Activated CD4-positive, alpha-beta T cell treated with anti-CD3 and anti-CD28 coated beads for 48 hours (primary cell): Measurements from ENCODE around the gene PSMD4.
"Not testable (repeated sequence)": the region's sequence is repeated elsewhere in the genome, so short reads cannot be mapped to it uniquely, and the experiment has no call there.

Experiments
- DNase-seq: peaks from one replicate; pipeline ENCODE4 v3.0.0-alpha.2; 2020

Gene PSMD4

DNA sequence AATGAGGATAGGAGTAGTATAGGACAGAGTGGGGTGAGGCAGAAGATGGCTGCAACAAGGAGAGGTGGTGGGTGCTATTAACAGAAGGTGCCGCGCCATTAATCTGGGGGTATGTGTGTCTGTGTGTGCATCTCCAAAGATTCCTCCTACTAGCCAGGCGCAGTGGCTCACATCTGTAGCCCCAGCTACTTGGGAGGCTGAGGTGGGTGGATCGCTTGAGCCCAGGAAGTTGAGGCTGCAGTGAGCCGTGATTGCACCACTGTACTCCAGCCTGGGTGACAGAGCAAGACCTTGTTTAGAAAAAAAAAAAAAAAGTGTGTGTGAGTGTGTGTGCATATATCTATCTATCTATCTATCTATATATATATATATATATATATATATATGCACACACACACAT, 20.8 kb downstream of the PSMD4 start:
- not testable (repeated sequence) for DNase-seq

DNA sequence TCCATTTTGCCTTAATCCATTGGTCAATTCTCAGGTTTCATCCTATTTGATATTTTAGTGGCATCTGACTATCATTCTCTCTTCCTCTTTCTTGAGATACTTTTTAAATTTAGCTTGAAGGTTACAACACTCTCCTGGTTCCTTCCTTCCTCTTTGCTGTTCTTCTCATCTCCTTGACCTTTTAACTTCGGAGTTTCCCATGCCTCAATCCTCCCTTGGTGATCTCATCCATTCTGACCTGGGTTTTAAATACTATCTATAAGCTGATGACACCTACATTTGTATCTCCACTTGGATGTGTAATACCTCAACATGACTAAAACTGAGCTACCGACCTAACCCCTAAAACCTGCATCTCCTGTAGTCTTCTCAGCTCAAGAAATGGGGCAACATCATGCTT, 22.7 kb downstream of the PSMD4 start:
- no peak for DNase-seq

DNA sequence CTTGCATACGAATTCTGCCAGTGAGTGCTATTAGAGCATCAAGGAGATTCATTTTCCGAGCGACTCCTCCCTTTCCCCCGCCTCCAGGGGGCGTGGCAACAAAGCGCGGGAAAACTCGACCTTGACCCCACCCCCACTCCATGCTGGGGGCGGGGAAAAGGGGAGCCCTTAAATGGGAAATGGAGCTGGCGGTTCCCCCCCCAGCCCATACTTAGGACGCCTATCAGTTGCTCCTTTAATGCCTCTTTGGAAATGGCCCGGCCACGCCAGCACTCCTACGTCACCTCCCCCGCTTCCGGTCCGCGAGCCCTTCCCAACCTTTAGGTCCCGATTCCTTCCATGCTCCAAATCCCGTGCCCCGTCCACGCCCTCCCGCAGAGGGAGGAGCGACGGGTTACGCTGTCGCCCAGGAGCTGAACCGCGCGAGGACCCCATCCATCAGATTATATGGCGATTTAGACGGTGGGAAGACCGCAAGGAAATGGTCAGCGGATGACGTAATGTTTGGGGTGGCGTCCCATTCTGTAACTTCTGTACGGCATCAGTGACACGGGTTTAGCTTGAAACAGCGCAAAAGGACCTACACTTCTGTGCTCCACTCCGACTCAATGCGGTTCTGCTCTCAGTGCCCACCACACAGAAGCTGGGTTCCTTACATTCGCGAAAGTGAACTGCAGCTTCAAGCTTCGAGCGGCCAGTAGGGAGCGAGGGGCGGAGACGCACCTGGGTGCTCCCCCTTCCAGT, 26.9 kb downstream of the PSMD4 start:
- DNase-seq = peak; percentile 98

DNA sequence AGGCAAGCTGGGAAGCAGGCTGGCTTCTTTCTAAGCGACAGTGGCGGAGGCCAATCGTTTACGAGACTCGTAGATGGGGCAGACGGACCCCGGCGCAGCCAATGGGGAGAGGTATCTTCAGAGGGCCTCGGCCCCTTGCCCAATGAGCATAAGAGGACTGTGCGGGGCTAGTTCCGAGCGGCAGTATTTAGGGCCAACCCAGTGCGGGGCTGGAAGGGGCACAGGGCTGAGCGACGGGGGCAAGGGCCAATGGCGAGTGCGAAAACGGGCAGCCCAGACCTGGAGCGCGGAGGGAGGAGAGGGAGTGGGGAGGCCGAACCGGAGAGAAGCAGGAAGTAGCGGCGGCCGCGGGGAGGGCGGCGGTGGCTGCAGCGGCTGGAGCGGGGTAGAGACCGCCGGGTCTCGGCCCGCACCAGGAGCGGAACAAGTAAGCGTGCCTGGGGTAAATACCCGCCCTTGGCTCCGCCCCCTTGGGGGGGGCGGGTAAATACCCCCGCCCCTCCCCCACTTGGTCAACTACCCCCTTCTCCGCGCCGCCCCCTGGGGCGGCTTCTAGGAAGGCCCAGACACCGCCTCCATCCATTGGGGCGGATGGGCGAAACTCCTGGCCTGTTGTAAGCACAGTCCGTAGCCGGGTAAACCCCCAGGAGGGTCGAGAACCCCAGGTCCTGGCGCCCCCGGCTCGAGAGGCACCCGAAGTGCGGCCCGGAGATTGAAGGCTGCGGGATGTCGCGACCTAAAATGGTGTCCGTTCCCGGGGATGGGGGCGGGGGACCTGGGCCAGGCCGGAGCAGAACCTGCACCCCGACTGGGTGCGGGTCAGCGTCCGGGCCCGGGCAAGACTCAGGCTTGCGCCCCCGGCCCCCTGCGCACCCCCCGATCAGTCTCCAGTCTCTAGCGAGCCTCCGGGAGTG, 27.7 kb downstream of the PSMD4 start, which contains the start of gene ZNF687:
TSS of gene ZNF687 (plus strand) at position 331 of the 914 bp plus-strand sequence. CDS start 3,993 bp downstream, outside the sequence.
- peak; percentile 99 for DNase-seq

DNA sequence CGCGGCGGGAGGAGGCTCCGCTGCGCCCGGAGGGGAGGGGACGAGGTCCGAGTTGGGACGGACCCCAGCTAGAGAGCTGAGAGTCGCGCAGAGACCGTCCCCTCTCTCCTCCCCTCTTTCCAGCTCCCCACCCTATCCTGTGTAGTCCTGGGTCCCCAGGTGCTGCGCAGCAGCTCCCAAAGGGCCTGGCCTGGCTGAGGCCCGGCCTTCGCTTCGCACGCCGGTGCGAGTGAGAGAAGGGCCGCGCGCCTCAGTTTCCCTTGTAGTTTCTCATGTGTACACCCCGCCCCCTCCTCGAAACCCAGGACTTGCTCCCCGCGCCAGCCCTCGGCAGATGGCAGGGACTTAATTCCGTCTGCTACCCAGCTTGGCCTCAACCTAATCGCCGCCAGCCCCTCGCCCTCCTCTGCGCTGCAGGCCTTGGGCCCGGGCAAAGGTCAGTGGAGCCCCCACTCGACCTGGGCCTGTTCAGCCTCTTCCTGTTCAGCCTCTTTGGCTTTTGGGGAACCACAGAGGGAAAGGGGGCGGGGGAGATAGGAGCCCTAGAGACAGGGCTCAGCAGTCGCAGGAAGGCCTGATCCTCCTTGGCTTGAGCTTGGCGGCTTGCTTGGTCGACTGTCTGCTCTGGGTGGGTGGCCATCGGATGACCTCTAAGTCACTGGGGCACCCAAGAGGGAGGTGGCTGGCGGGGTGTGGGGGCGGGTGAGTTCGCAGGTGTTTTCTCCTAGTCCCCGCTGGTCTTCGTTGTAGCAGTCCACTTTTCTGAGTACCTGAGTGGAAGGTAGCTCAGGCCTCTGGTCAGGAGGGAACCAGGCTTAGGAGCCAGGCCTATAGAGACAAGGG, 28.6 kb downstream of the PSMD4 start:
- peak; percentile 28 for DNase-seq

DNA sequence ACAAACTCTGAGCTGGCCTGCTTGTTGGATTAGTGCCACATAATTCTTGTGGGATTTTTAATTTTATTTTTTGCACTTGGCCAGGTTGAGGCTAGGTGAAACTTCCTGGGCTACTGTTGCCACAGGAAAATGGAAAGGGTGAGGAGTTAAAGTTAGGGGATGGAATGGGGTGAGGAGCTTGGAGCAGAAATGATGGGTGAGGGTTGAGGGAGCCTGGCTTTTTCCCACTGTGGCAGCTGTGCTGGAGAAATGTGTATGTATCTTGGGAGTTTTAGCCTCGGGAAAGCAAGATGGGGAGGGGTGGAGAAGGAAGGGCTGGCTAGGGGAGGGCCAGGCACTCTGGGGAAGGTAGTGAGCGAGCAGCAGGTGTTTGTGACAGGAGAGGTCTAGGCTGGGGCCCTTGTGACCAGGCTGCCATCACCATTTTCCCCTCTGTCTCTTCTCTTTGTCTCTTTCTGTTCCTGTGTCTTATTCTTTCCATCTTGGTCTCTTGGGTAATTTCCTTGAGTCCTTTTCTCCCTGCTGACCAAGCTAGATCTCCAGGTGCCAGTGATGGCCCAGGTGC, 29.6 kb downstream of the PSMD4 start:
- no peak for DNase-seq

DNA sequence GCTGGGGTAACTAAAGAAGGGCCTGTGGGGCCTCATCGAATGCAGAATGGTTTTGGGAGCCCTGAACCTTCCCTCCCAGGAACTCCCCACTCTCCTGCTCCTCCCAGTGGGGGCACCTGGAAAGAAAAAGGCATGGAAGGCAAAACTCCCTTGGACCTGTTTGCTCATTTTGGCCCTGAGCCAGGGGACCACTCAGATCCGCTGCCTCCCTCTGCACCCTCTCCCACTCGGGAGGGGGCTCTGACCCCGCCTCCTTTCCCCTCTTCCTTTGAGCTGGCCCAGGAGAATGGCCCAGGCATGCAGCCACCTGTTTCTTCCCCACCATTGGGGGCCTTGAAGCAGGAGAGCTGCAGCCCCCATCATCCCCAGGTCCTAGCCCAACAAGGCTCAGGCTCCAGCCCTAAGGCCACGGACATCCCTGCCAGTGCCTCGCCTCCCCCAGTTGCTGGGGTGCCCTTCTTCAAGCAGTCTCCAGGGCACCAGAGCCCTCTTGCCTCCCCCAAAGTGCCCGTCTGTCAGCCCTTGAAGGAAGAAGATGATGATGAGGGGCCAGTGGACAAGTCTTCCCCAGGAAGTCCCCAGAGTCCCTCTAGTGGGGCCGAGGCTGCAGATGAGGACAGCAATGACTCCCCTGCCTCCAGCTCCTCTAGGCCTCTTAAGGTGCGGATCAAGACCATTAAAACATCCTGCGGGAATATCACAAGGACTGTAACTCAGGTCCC, 32.2 kb downstream of the PSMD4 start:
- DNase-seq = no peak

DNA sequence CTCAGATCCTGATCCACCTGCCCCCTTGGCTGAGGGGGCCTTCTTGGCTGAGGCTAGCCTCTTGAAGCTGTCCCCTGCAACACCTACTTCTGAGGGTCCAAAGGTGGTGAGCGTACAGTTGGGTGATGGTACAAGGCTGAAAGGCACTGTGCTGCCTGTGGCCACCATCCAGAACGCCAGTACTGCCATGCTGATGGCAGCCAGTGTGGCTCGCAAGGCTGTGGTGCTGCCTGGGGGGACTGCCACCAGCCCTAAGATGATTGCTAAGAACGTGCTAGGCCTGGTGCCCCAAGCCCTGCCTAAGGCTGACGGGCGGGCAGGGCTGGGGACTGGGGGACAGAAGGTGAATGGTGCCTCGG, 32.8 kb downstream of the PSMD4 start:
- DNase-seq = no peak

DNA sequence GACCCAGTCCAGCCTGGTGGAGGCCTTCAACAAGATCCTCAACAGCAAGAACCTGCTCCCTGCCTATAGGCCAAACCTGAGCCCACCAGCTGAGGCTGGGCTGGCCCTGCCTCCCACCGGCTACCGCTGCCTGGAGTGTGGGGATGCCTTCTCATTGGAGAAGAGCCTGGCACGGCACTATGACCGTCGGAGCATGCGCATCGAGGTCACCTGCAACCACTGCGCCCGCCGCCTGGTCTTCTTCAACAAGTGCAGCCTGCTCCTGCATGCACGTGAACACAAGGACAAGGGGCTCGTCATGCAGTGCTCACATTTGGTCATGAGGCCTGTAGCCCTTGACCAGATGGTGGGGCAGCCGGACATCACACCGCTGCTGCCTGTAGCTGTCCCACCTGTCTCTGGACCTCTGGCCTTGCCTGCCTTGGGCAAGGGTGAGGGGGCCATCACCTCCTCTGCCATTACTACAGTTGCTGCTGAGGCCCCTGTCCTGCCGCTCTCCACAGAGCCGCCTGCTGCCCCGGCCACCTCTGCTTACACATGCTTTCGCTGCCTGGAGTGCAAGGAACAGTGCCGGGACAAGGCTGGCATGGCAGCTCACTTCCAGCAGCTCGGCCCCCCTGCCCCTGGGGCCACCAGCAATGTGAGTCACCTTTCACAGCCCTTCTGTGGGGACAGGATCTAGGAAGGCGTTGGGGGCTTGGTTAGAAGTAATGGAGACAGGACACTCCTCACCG, 33.4 kb downstream of the PSMD4 start:
- DNase-seq = no peak

DNA sequence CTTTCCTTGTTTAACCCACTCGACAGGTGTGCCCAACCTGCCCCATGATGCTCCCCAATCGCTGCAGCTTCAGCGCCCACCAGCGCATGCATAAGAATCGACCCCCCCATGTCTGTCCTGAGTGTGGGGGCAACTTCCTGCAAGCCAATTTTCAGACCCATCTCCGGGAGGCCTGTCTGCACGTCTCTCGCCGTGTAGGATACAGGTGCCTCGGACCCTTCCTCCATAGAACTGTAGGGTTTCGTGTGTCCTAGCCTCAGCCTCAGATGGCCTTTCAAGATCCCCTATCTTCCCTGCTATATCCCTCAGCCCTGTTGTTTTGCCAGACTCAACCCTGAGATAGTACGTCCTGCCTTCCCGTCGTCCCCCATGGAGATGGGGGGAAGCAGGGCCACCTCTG, 34.0 kb downstream of the PSMD4 start:
- DNase-seq = no peak

DNA sequence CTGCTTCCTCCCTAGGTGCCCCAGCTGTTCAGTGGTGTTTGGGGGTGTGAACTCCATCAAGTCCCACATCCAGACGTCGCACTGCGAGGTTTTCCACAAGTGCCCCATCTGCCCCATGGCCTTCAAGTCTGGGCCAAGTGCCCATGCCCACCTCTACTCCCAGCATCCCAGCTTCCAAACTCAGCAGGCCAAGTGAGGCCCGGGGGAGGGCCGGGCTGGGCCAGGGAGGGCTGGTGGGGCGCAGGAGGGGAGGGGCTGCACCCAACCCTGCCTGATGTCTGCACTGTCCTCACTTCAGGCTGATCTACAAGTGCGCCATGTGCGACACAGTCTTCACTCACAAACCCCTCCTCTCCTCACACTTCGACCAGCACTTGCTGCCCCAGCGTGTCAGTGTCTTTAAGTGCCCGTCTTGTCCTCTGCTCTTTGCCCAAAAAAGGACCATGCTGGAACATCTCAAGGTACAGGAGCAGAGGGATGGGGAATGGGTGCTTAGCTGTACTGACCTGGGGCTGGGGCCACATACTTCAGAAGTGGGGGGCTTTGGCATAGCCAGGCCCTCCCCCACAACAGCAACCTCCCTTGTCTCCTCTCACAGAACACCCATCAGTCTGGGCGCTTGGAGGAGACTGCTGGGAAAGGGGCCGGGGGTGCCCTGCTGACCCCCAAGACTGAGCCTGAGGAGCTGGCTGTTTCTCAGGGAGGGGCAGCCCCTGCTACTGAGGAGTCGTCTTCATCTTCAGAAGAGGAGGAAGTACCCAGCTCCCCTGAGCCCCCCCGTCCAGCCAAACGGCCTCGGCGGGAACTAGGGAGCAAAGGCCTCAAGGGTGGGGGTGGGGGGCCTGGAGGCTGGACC, 34.8 kb downstream of the PSMD4 start:
- no peak for DNase-seq

DNA sequence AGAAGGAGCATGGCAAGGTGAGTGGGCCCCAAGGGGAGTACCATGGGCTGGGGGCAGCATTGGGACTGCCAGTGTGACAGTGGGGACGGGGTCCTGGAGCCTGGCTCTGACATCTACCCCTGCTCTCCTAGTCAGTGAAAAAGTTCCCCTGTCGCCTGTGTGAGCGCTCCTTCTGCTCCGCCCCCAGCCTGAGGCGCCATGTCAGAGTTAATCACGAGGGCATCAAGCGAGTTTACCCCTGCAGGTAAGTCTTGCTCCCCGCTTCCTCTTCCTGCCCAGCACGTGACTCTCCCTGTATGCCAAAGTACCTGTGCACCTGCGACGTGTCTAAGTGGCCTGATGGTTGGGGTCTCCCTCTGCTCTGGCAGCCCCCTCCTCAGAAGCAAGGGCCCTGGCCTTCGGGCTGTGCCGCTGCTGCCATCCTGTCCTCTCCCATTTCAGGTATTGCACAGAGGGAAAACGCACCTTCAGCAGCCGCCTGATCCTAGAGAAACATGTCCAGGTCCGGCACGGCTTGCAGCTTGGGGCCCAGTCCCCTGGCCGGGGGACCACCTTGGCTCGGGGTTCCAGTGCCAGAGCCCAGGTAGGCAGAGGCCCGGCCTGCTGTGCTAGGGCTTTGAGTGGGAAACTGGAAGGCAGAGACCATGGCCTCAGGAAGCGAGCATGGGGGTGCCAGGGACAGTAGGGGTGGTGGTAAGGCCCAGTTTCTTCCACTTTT, 35.6 kb downstream of the PSMD4 start:
- no peak for DNase-seq

DNA sequence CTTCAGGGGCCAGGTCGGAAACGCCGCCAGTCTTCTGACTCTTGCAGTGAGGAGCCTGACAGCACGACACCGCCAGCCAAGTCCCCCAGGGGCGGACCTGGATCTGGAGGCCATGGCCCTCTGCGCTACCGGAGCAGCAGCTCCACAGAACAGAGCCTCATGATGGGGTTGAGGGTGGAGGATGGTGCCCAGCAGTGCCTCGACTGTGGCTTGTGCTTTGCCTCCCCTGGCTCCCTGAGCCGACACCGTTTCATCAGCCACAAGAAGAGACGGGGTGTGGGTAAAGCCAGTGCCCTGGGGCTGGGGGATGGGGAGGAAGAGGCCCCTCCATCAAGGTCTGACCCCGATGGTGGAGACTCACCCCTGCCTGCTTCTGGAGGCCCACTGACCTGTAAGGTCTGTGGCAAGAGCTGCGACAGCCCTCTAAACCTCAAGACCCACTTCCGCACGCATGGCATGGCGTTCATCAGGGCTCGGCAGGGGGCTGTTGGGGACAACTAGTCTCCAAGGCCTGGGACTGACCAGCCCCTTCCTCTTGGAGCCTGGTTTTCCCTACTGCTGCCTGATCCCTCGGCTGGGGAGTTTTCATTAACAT, 36.3 kb downstream of the PSMD4 start:
- DNase-seq = no peak

DNA sequence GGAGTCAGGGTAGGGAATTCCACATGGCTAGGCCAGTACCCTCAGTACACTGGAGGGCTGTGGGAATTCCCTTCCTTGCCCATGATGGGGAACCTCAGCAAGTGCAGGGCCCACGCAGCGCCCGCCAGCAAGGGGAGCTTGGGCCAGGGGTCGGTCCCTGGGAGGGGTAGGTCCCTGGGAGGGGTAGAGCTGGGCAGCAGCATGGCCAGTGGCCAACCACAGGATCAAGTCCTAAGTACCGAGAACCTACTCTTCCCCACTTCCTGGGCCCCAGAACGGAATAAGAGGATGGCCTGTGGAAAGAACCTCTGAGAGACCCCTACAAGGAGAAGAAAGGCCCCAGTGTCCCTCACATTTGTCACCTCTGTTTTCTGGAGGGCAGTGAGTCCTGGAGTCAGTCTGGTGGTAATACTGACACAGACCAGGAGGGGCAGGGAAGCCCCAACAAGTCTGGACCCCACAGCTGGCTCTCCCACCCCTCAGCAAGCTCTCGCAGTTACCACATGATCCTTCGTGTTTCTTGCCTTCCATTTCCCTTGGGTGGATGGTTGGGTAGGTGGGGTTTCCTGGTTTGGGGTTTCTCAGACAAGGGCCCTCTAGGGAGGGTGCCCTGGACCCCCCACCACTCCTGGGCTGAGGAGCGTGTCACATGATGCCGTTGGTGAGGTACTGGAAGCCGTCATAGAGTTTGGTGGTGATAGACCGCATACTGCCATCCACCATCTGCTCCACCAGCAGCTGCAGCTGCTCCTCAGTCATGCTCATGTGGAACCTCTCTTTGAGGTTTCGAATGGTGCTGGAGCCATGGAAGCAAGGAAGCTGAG, 37.9 kb downstream of the PSMD4 start:
- DNase-seq = no peak

DNA sequence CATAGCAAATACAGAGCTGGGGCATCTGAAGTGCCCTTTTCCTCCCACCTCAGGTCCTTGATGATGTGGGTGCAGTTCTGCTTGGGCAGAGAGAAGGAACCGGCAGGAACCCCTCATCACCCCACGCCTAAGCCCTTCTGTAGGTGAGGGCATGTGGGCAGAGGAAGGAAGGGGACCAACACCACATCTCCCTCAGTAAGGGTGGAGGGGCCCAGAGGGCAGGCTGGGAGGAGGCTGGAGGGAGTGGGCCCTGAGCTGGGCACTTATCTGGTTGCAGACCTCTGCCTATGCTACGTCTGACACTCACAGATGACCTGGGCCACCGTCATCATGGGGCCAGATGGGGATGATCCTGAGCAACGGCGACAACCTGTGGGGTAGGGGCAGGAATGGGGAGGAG, 38.6 kb downstream of the PSMD4 start:
- no peak for DNase-seq

DNA sequence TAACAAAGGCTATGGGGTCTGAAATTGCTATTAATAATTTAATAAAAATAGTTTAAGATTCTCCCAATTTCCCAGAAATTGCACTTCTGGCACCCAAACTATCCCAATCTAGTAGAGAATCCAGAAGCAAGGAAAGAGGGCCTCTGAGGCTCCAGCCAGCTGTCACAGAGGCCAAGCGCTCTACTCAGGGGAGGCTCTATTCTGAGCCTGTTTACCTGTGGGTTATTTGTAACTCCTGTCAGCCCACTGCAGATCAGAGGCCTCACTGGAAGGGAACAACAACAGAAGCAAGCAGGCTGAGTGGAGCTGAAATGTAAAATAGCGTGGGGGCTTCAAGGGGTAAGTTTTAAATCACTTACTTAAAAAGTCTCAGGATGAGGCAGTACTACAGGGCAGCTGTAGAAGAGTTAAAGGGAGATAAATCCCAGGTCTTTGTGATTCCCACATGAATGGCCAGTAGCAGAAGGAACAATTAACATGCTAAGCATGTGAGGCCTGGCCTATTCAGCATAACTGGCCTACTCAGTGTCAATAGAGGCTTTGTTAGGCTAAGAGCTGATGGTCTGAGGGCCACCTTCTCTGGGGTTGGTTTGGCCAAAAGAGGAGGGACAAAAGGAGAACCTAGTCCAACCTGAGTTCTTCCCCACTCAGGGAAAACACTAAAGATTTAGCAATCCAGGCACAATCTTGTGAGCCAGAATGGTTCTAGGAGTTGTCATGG, 40.4 kb downstream of the PSMD4 start:
- no peak for DNase-seq

DNA sequence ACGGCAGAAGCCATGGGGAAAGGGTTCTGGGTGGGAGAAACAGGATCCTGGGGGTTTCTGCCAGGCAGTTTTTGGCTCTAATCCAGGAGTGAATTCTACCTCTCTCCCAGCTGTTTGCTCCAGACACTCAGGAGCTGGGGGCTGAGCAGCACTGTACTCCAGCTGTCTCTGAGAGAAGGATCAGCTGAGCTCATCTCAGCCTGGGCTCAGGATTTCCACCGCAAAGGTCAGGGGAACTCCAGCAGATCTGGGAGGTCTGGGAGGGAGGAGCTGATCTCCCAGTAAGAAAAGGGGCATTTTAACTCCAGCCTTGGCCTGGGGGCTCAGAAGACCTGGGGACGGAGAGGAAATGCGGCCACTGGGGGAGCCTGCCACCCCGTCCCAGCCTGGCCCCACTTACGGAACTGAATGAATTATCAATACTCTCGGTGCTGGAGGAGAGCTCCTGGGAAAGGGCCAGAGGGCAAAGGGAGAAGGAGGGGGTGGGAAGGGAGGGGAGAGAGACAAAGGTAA, 55.3 kb downstream of the PSMD4 start:
- DNase-seq = no peak
